NCI-H1092 treated with DMSO at 0.1 percent for 48 hours (cell line): ENCODE data around the gene NAV2.
A peak's percentile ranks its signal among the peaks of the same experiment; 100 is the strongest.

Experiments
- DNase-seq: peaks from one replicate; lab custom pipeline; 2025; lab: John Stamatoyannopoulos, UW

The NAV2 gene

GRCh38 chr11:19714387-19715363 is 2.0 kb downstream of the NAV2 start:
- DNase-seq: peak; percentile 29

- DNase-seq: no peak
Observed at GRCh38 chr11:19715373-19715772, 2.7 kb downstream of the NAV2 start.

DNA sequence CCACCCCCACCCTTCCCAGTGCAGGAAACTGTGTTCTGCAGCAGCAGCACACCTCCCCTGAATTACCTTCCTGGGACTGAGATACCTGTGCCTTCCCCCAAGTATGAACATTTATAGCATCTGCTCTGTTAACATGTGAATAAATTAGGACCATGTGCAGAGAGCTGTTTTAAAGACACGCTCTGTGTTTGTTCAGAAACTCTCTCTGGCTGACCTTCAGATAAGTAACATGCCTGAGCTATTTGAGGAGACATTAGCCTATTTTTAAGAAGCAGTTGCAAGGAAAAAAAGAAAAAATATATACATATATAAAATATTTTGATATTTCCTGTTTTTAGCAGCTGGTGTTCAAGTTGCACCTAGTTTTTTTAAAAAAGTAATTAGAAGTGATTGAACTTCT is 5.4 kb downstream of the NAV2 start:
- no peak for DNase-seq

- DNase-seq: no peak
Observed at GRCh38 chr11:19718951-19719350, 6.3 kb downstream of the NAV2 start.

DNA sequence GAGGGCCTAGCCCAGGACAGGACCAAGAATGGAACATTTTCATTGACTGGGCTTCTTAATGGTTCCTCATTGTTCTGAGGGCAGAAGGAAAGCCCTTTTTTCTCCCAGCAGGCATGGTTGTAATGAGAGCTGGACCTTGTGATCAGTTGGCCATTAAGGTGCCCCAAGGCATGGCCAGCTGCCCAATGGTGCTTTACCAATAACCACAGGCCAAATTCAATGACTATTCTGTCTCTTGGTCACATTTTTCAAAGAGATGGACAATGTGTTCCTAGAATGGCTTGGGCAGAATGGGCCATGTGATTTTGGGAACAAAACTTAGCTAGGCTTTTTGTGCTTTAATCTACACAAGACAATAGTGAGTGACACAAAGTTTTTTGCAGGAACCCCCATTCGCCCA is 7.3 kb downstream of the NAV2 start:
- DNase-seq: no peak

DNA sequence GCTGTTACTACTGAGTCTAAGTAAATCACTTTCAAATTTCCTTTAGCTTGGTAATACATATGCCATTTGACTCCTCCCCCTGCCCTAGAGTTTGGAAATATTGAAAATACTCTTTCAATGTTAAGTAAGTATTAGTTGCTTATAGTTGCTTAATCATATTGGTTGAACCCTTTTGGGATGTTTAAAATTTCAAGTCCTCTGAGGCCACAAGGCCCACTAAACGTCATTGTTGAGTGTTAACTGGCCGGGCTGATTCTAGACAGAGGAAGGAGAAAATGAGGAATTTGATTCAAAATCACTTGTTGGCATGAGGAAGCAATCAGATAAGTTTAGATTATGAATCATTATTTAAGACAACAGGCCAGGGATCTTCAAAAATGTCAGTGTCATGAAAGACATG is 8.5 kb downstream of the NAV2 start:
- no peak for DNase-seq

DNA sequence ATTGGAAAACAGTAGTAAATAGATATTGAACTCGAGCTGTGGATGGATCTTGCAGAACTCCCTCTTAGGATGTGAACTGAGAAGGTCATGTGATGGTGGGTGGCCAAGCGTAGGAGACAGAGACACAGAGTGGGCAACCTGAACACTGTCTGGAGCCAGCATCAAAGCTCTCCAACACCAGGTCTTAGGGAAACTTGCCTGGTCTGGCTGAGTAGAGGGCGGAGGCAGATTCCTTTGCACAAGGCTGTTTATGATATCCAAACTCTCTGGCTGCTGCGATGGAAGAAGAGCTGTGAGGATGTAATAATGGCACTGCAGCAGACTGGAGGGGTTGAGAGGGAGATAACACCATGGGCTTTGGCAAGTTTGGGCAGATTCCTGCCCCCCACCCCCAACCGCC is 10.1 kb downstream of the NAV2 start:
- no peak for DNase-seq

DNA sequence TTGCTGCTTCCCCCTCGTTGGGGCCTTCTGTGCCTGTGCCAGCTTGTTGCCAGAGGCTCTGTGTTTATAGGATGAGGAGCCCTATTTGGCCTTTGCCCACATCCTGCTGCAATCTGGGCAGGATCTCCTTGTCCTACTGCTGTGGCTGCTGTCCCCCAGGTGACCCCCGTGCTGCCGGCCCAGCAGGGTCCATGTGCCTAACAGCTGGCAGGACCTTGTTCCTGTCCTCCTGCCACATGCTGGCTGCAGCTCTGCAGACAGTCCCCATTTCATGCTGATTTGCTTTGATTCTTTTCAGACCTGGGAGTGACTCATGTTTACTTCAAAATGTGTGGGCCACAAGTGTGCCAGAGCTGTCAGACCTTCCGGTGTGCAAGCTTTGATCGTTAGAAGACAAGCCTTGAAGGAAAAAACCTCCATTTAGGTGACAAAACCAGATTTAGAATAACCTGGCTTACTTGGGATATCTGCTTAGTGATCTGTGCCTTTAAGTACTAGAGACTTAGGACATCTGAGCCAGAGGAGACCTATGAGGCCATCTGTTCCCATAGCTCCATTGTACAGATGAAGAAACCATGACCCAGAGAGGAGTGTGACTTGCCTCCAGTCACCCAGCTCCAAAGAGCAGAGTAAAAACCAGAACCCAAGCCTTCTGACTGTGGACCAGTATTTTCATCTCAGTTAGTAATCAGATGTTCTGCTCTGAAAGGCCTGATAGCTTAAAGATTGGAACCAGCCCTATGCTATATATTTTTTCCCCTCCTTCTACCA is 11.1 kb downstream of the NAV2 start:
- DNase-seq: no peak

DNA sequence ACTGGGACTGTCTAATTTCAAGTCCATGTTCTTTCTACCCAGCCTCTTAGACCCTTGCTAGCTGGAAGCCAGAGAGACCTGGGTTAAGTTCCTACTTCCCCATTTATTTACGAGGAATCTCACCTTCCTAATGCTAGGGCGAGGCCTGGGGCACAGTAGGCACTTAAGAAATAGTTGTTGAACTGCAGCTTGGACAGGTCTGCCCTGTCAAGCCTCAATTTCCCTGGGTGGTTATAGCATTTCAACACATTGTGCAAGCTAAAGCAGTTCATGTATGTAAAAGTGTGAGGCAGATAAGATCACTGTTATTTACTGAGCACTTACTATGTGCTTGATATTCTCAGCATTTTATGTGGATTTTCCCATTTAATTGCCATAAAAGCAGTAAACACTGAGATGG is 12.1 kb downstream of the NAV2 start:
- DNase-seq: no peak

- DNase-seq: no peak
Observed at GRCh38 chr11:19725379-19726079, 12.9 kb downstream of the NAV2 start.

- DNase-seq: no peak
Observed at GRCh38 chr11:19727246-19727645, 14.6 kb downstream of the NAV2 start.

DNA sequence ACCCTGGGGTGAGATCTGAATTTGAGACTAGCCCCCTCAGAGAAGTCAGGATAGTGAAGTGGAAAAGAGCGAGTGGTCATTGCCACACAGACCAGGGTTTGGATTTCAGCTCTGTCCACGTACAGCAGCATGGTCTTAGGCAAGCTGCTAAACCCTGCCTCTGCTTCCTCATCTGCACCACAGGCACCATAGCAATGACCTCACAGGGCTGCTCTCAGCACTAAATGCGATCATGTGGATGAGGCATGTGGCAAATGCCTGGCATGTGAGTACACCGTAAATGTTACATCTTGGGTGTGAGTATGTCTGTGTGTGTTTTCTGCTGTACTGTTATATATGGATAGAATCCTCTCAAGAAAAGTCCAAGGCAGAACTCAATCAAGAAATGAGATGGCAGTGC is 15.8 kb downstream of the NAV2 start:
- no peak for DNase-seq

GRCh38 chr11:19729141-19729540 is 16.5 kb downstream of the NAV2 start:
- no peak for DNase-seq

GRCh38 chr11:19730373-19730772 is 17.7 kb downstream of the NAV2 start:
- DNase-seq: peak; percentile 64

GRCh38 chr11:19734171-19734570 is 21.5 kb downstream of the NAV2 start:
- no peak for DNase-seq

DNA sequence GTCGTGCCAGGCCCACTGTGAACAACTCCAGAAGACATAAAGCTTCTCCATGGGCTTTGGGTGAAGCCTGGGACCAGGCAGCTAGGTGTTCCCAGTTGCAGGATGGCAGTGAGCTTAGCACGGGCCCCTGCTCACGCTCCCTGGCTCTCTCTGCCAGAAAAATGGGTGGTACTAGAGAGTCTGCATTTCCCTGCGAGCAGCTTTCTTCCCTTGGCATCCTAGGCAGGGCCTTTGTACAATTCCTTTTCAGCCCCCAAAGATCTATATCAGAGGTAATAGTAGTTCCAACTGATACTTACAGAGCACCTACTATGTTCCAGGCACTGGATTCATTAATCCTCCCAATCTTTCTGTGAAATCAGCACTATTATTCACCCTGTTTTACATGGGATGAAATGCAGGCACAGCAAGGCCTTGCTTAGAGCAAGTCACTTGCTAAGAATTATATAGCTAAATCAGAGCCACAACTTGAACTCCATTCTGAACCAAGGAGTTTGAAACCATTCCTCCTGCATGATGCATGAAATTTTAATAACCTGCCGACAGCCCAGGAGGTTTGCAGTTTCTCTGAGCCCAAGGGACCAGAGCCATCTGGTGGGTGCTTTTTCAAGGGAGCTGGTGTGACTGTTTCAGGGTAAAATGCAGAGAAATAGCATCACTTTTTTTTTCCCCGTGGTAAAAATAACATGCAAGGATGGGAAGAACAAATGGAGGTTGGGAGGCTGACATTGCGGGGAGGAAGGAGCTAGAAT is 22.7 kb downstream of the NAV2 start:
- peak; percentile 54 for DNase-seq

DNA sequence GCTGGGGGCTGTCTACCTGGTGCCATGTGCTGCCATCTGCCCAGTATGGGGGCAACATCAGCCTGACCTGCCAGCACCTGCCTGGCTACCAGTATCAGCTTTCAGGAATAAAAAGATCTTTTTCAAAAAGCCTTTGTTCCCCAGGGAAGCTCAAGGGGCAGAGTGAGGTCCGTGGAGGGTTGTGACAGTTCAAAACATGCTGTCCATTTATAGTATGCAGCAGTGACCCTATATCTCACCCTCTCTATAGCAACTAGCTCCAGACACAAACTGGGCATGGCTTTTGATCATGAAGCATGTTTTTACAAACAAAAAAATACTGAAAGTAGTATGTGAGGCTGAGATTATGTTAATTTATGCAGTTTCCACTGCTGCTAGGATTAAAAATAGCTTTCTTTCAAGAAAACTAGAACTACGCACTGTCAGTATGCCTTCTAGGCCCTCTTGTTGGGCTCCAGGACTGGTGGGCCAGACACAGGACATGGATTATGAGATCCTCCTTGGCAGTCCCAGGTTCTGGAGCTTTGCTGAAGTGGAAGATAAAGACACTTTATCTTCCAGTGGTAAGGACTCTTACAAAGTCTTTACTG is 23.4 kb downstream of the NAV2 start:
- peak; percentile 54 for DNase-seq

GRCh38 chr11:19736831-19737230 is 24.2 kb downstream of the NAV2 start:
- DNase-seq: no peak

GRCh38 chr11:19737575-19737974 is 24.9 kb downstream of the NAV2 start:
- no peak for DNase-seq

DNA sequence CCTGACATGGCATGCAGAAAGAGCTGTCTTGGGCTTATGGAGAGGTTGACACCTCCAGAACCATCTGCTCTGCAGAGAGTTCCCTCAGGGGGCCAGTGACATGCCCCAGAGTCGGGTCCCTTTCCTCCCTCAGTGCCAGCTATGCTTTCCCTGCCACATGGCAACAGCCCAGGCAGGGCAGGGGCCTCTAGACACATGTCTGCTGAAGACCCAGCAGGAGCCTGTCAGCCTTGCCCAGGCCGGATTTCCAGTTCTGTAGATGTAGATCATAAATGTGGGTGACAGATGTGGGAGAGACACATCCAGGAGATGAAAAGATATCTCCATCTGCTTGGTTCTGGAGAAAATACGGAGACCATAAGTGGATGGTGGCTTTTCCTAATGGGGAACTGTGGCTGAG is 25.5 kb downstream of the NAV2 start:
- DNase-seq: no peak

GRCh38 chr11:19739872-19740271 is 27.2 kb downstream of the NAV2 start:
- DNase-seq: peak; percentile 11
